NCI-H82 (cell line): ENCODE data around the gene DCLK1.
A peak's percentile ranks its signal among the peaks of the same experiment; 100 is the strongest.

Source experiments
- DNase-seq: peaks from one replicate; lab custom pipeline; 2025; lab: John Stamatoyannopoulos, UW

Gene DCLK1

GRCh38 chr13:35747594-35747993 is 383.6 kb downstream of the DCLK1 start:
- no peak for DNase-seq

GRCh38 chr13:35744566-35745178 is 386.5 kb downstream of the DCLK1 start:
- peak; percentile 91 for DNase-seq

GRCh38 chr13:35744144-35744543 is 387.0 kb downstream of the DCLK1 start:
- DNase-seq: no peak

GRCh38 chr13:35743165-35743564 is 388.0 kb downstream of the DCLK1 start:
- DNase-seq: no peak

GRCh38 chr13:35741657-35742056 is 389.5 kb downstream of the DCLK1 start:
- DNase-seq: no peak

- DNase-seq: no peak
Measured at GRCh38 chr13:35736876-35737275, 394.3 kb downstream of the DCLK1 start.

- DNase-seq: peak; percentile 64
Measured at GRCh38 chr13:35733827-35734226, 397.4 kb downstream of the DCLK1 start.

- DNase-seq: no peak
Measured at GRCh38 chr13:35732565-35732964, 398.6 kb downstream of the DCLK1 start.

- DNase-seq: no peak
Measured at GRCh38 chr13:35731471-35731870, 399.7 kb downstream of the DCLK1 start.

- no peak for DNase-seq
Measured at GRCh38 chr13:35729926-35730627, 401.1 kb downstream of the DCLK1 start.

GRCh38 chr13:35727881-35728280 is 403.3 kb downstream of the DCLK1 start:
- DNase-seq: peak; percentile 74

GRCh38 chr13:35724446-35724845 is 406.7 kb downstream of the DCLK1 start:
- no peak for DNase-seq

GRCh38 chr13:35723821-35724220 is 407.4 kb downstream of the DCLK1 start:
- DNase-seq: peak; percentile 57

- DNase-seq: no peak
Measured at GRCh38 chr13:35723053-35723461, 408.1 kb downstream of the DCLK1 start.

GRCh38 chr13:35722458-35723052 is 408.6 kb downstream of the DCLK1 start:
- DNase-seq: no peak

- peak; percentile 93 for DNase-seq
Measured at GRCh38 chr13:35720690-35721554, 410.3 kb downstream of the DCLK1 start.

GRCh38 chr13:35720290-35720689 is 410.9 kb downstream of the DCLK1 start:
- no peak for DNase-seq
